Osteocyte (in vitro differentiated cells): ENCODE data around the gene FBXO8. TPM values are rescaled to one million over a fixed set of nuclear protein-coding genes. Genes with fewer than 3 reads are reported as not detected.

Experiments
- DNase-seq: peaks from one replicate; pipeline ENCODE4 v3.0.0; 2021; ENCODE audit warnings: mixed read lengths; ENCODE audit not compliant: unreplicated experiment; ENCODE audit errors: extremely low spot score
- H3K27ac Mint-ChIP-seq: one replicate; pipeline ENCODE4 v1.8.0; 2021; ENCODE audit warnings: mild to moderate bottlenecking, mixed read lengths; ENCODE audit not compliant: unreplicated experiment
- H3K27me3 Mint-ChIP-seq: one replicate; pipeline ENCODE4 v1.8.0; 2021; ENCODE audit warnings: mixed read lengths; ENCODE audit not compliant: unreplicated experiment
- H3K36me3 Mint-ChIP-seq: one replicate; pipeline ENCODE4 v1.8.0; 2021; ENCODE audit warnings: mixed read lengths; ENCODE audit not compliant: unreplicated experiment
- H3K4me1 Mint-ChIP-seq: one replicate; pipeline ENCODE4 v1.8.0; 2021; ENCODE audit warnings: mixed read lengths; ENCODE audit not compliant: unreplicated experiment
- H3K4me3 Mint-ChIP-seq: one replicate; pipeline ENCODE4 v1.8.0; 2021; ENCODE audit warnings: mild to moderate bottlenecking, moderate library complexity, mixed read lengths; ENCODE audit not compliant: unreplicated experiment
- H3K9me3 Mint-ChIP-seq: one replicate; pipeline ENCODE4 v1.8.0; 2021; ENCODE audit warnings: mixed read lengths; ENCODE audit not compliant: unreplicated experiment
- total RNA-seq: library from RNA; stranded (reverse); gene quantifications from 2 replicates; pipeline ENCODE4 v1.2.1, GENCODE V29; 2021
- TF ChIP-seq, protein P1 (sequence below): fragments of 200-600 bp; sonication (generic); IDR thresholded peaks from 2 replicates; pipeline ENCODE4 v1.5.0; 2021; ENCODE audit warnings: antibody characterized with exemption, mild to moderate bottlenecking, moderate library complexity

FBXO8 gene
- total RNA-seq, 1 donor from 2014 or later, result 22.0 TPM

DNA sequence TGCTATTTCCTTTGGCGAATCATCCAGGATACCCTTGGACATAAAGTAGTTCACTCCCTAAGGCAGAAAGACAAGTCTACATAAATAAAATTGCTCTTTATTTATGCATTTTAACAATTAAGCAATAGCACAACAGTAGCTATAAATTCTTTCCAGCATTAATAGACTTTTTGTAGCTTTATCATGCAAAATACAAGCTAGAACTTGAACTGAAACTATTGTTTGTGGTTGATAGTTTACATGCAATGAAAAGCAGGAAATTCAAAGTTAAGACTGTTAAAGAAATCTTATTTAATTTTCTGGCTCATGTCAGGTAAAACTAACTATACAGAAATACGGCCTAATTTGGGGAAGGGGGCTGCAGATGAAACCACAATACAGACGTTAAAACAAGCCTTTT lies 42.3 kb downstream of the FBXO8 start:
- TF ChIP-seq, protein P1, sequence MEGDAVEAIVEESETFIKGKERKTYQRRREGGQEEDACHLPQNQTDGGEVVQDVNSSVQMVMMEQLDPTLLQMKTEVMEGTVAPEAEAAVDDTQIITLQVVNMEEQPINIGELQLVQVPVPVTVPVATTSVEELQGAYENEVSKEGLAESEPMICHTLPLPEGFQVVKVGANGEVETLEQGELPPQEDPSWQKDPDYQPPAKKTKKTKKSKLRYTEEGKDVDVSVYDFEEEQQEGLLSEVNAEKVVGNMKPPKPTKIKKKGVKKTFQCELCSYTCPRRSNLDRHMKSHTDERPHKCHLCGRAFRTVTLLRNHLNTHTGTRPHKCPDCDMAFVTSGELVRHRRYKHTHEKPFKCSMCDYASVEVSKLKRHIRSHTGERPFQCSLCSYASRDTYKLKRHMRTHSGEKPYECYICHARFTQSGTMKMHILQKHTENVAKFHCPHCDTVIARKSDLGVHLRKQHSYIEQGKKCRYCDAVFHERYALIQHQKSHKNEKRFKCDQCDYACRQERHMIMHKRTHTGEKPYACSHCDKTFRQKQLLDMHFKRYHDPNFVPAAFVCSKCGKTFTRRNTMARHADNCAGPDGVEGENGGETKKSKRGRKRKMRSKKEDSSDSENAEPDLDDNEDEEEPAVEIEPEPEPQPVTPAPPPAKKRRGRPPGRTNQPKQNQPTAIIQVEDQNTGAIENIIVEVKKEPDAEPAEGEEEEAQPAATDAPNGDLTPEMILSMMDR, result no peak
- Mint-ChIP-seq H3K36me3 (peaks cover 12% of the 10 kb centered on the region), H3K27me3 (no peaks in the 10 kb centered on the region), H3K27ac (no peak overlapping the region), H3K4me3 (no peak overlapping the region), H3K4me1 (no peaks in the 10 kb centered on the region), H3K9me3 (no peaks in the 10 kb centered on the region)
- no peak for DNase-seq

- Mint-ChIP-seq H3K4me3 (no peak overlapping the region), H3K36me3 (peaks cover 19% of the 10 kb centered on the region), H3K27ac (no peak overlapping the region), H3K9me3 (no peaks in the 10 kb centered on the region), H3K4me1 (no peaks in the 10 kb centered on the region), H3K27me3 (no peaks in the 10 kb centered on the region)
- DNase-seq, result no peak
- TF ChIP-seq, protein P1, result no peak
These were observed 47.1 kb downstream of the FBXO8 start for GRCh38 chr4:174236359-174236758.

DNA sequence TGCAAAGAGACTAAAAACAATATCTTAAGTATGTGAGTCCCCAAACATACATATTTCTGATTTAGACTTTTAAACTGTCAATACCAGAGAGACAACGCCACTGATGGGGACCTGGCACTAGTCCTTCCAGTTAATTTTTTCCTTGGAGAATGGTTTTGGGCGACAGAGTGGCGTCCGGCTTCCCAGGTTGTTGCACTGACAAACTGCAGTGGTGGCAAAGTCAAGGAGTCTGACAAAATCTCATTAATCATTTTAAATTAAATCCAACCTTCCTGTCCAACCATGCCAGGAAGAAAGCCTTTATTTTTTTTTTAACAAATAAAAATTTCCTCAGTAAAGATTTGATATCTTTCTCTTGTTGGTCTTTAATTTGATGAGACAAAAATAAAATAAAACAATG lies 52.8 kb downstream of the FBXO8 start:
- no peak overlapping the region for H3K4me3 Mint-ChIP-seq
- TF ChIP-seq, protein P1, result no peak
- no peaks in the 10 kb centered on the region for H3K9me3 Mint-ChIP-seq
- no peaks in the 10 kb centered on the region for H3K4me1 Mint-ChIP-seq
- peaks cover 27% of the 10 kb centered on the region for H3K27me3 Mint-ChIP-seq
- DNase-seq, result no peak
- H3K36me3 Mint-ChIP-seq, result peaks cover 11% of the 10 kb centered on the region
- no peak overlapping the region for H3K27ac Mint-ChIP-seq

DNA sequence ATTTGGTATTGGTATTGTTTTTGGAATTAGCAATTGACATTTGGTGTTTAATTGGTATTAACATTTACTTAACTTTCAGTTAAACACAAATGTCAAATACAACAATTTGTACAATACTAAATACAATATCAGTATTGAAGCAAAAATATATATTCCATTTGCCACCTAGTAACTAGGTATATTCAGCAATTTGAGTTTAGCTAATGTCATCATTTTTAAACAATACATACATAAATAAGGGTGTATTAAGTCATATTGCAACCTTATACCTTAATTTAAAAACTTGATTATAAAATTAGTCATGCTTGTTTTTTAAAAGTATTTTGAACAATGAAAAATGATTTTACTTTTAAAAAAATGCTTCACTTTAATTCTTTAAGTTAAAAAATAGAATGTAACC lies 53.3 kb downstream of the FBXO8 start:
- TF ChIP-seq, protein P1, result no peak
- peaks cover 32% of the 10 kb centered on the region for H3K27me3 Mint-ChIP-seq
- peaks cover 8% of the 10 kb centered on the region for H3K36me3 Mint-ChIP-seq
- DNase-seq, result no peak
- no peak overlapping the region for H3K4me3 Mint-ChIP-seq
- H3K9me3 Mint-ChIP-seq, result no peaks in the 10 kb centered on the region
- H3K4me1 Mint-ChIP-seq, result no peaks in the 10 kb centered on the region
- no peak overlapping the region for H3K27ac Mint-ChIP-seq

- Mint-ChIP-seq H3K4me1 (no peaks in the 10 kb centered on the region), H3K36me3 (peaks cover 6% of the 10 kb centered on the region), H3K27ac (no peak overlapping the region), H3K4me3 (no peak overlapping the region), H3K27me3 (peaks cover 37% of the 10 kb centered on the region), H3K9me3 (no peaks in the 10 kb centered on the region)
- TF ChIP-seq, protein P1, result no peak
- no peak for DNase-seq
These were observed 54.5 kb downstream of the FBXO8 start for GRCh38 chr4:174228988-174229387.
